Endothelial cell (in vitro differentiated cells): Measurements from ENCODE around the gene MED15. TPM values are rescaled to one million over a fixed set of nuclear protein-coding genes. Genes with fewer than 3 reads are reported as not detected.

Experiments
- DNase-seq: peaks from one replicate; pipeline ENCODE4 v3.0.0; 2021; ENCODE audit warnings: low spot score
- H3K27ac Mint-ChIP-seq: one replicate; pipeline ENCODE4 v1.8.0; 2021; ENCODE audit warnings: mixed read lengths, inconsistent platforms; ENCODE audit not compliant: unreplicated experiment
- H3K27me3 Mint-ChIP-seq: one replicate; pipeline ENCODE4 v1.8.0; 2021; ENCODE audit warnings: mild to moderate bottlenecking, moderate library complexity, mixed read lengths, inconsistent platforms; ENCODE audit not compliant: unreplicated experiment
- H3K36me3 Mint-ChIP-seq: one replicate; pipeline ENCODE4 v1.8.0; 2021; ENCODE audit warnings: mild to moderate bottlenecking, low read depth, mixed read lengths, inconsistent platforms; ENCODE audit not compliant: unreplicated experiment
- H3K4me1 Mint-ChIP-seq: one replicate; pipeline ENCODE4 v1.8.0; 2021; ENCODE audit warnings: mild to moderate bottlenecking, mixed read lengths, inconsistent platforms; ENCODE audit not compliant: unreplicated experiment
- H3K4me3 Mint-ChIP-seq: one replicate; pipeline ENCODE4 v1.8.0; 2021; ENCODE audit warnings: mild to moderate bottlenecking, mixed read lengths, inconsistent platforms; ENCODE audit not compliant: unreplicated experiment
- H3K9me3 Mint-ChIP-seq: one replicate; pipeline ENCODE4 v1.8.0; 2021; ENCODE audit warnings: mixed read lengths, inconsistent platforms; ENCODE audit not compliant: unreplicated experiment
- CTCF ChIP-seq: fragments of 200-600 bp; sonication (generic); IDR thresholded peaks from one replicate; pipeline ENCODE4 v1.5.0; 2021; ENCODE audit warnings: antibody characterized with exemption; ENCODE audit not compliant: unreplicated experiment
- total RNA-seq: library from RNA; stranded (reverse); fragmentation: NEBNext Ultra II Directional; extraction: Animal tissue kit (Norgen Biotek cat#: 25700); gene quantifications from one replicate; pipeline ENCODE4 v1.2.1, GENCODE V29; 2021; ENCODE audit not compliant: unreplicated experiment

MED15 gene
- total RNA-seq, 1 donor from 2014 or later: 165 TPM

- H3K9me3 Mint-ChIP-seq: no peaks in the 10 kb centered on the region
- peaks cover 34% of the 10 kb centered on the region for H3K36me3 Mint-ChIP-seq
- no peaks in the 10 kb centered on the region for H3K4me1 Mint-ChIP-seq
- peak overlapping the region; percentile 39 for H3K4me3 Mint-ChIP-seq
- no peak for TF ChIP-seq CTCF
- DNase-seq: no peak
- no peak overlapping the region for H3K27ac Mint-ChIP-seq
- H3K27me3 Mint-ChIP-seq: peaks cover 4% of the 10 kb centered on the region
Measured at GRCh38 chr22:20567371-20567847, 60.0 kb downstream of the MED15 start.

- Mint-ChIP-seq H3K27ac (no peak overlapping the region), H3K4me1 (no peaks in the 10 kb centered on the region), H3K9me3 (no peaks in the 10 kb centered on the region), H3K36me3 (peaks cover 34% of the 10 kb centered on the region), H3K27me3 (peaks cover 4% of the 10 kb centered on the region), H3K4me3 (no peak overlapping the region)
- TF ChIP-seq CTCF: no peak
- DNase-seq: no peak
Measured at GRCh38 chr22:20567993-20568417, 60.6 kb downstream of the MED15 start.

- no peaks in the 10 kb centered on the region for H3K4me1 Mint-ChIP-seq
- H3K4me3 Mint-ChIP-seq: no peak overlapping the region
- no peak for DNase-seq
- no peak for TF ChIP-seq CTCF
- H3K36me3 Mint-ChIP-seq: peaks cover 35% of the 10 kb centered on the region
- no peaks in the 10 kb centered on the region for H3K9me3 Mint-ChIP-seq
- no peak overlapping the region for H3K27ac Mint-ChIP-seq
- peaks cover 4% of the 10 kb centered on the region for H3K27me3 Mint-ChIP-seq
Measured at GRCh38 chr22:20568502-20569058, 61.2 kb downstream of the MED15 start.

- Mint-ChIP-seq H3K4me3 (no peak overlapping the region), H3K27ac (no peak overlapping the region), H3K4me1 (no peaks in the 10 kb centered on the region), H3K9me3 (no peaks in the 10 kb centered on the region), H3K36me3 (peaks cover 37% of the 10 kb centered on the region), H3K27me3 (peaks cover 4% of the 10 kb centered on the region)
- TF ChIP-seq CTCF: no peak
- no peak for DNase-seq
Measured at GRCh38 chr22:20569059-20570058, 61.9 kb downstream of the MED15 start.
